ENCODE measurements around the gene URAD.
A peak's percentile ranks its signal among the peaks of the same experiment; 100 is the strongest.

The URAD gene

DNA sequence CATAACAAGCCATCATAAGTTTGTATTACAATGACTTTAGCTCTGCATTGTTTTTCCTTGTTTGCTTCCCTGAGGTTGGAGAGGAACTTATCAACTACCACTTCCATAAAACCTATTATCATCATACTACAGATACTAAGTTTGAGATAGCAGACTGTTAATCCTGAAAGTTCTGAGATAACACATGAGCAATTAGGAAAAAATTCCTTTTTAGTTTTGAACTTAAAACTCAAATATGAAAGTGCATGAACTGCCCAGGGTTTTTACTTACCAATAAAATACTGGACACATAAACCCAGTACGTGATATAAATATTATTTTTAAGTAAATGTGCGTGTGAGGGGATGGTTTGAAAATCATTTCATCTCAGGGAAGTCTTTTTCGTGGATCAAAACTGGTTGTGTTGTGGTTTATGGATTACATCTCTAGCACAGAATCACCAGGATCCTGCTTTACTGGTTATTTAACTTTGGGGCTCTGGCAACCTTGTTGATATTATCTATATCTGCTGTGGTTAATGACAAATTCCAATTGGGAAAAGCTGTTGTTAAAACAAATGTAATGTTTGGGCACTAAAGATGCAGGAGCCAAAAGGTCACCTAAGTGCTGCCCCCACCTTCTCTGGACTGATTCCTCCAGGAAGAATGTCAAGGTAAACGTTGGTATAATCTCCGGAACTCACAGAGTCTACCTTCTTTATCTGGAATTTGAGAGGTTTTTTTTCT, 31.8 kb downstream of the URAD start:
- no peak for DNase-seq (ENCODE audit: low read depth)

DNA sequence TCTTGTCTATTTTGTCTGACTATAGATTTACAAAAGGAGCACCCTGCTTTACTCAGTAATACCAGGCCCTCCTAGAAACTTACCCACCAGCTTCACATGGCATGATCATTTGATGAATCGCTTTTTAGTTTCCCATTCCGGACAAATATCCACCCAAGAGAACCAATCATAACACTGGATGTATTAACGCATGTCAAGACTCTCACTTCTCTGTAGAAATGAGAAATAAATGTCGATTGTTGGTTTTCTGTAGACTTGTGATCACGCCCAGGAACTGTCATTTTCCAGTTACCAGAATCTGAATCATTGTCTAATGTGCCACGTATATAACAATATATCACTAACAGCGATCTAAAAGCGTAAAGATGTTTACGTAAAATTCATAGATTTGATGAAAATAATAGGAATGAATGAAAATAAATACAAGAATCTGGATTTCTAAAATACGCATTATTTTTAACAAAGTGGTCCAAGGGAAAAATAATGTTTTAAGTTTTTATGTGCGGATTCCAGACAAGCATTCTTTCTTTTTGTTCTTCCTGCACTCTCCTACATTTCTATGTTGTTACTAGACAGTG, 33.4 kb downstream of the URAD start:
- DNase-seq (ENCODE audit: low read depth): no peak

DNA sequence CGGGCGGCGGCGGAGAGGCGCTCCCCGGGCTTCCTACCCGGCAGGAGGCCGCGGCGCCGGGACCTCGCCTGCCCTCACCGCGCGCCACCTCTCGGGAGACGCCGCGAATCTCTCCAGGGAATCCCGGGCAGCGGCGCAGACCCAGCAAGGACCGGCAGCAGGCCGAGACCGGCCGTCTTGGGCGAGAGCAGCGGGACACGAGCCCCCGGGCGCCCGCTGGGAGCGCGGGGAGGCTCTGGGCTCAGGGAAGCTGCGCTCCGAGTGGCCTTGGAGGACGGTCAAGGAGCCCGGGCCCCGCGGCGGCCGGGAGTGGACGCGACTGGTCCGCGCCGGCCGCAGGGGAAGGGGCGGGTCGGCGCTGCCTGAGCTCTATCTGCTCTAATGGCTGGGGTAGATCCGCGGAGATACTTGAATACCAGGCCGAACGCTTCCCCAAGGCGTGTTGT, 34.1 kb downstream of the URAD start:
- DNase-seq (ENCODE audit: low read depth): no peak

DNA sequence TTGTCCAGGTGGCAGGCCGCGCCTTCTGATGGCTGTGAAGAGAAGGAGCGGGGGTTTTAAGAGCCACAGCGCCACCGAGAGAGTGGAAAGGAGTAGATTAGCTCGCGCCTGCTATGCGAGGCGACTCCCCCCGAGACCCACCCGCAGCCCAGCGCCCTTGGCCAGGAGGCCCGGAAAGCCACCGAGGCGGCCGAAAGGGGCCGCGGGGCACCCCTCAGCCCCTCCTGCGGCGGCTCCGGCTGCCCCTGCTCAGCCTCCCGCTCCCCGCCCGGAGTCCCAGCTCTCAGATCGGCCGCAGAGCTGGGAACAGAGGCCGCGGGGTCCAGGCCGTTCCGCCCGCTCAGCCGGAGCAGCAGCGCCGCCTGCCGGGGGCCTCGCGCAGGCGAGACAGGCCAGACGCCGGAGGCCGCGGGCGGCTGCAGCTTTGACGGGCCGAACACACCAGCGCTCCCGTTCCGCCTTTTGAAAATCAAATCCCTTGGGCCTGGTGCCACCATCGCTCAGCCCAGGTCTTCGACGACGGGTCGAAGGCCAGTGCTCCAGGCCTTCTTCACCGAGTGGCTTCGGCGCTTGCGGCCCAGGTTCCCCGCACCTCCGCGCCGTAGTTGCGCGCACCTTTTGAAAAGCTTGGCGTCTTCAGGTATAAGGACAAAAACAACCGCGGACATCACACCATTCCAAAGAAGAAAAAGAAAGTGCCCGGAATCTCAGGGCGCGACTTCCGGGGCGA, 34.7 kb downstream of the URAD start:
- DNase-seq (ENCODE audit: low read depth): peak; percentile 26

DNA sequence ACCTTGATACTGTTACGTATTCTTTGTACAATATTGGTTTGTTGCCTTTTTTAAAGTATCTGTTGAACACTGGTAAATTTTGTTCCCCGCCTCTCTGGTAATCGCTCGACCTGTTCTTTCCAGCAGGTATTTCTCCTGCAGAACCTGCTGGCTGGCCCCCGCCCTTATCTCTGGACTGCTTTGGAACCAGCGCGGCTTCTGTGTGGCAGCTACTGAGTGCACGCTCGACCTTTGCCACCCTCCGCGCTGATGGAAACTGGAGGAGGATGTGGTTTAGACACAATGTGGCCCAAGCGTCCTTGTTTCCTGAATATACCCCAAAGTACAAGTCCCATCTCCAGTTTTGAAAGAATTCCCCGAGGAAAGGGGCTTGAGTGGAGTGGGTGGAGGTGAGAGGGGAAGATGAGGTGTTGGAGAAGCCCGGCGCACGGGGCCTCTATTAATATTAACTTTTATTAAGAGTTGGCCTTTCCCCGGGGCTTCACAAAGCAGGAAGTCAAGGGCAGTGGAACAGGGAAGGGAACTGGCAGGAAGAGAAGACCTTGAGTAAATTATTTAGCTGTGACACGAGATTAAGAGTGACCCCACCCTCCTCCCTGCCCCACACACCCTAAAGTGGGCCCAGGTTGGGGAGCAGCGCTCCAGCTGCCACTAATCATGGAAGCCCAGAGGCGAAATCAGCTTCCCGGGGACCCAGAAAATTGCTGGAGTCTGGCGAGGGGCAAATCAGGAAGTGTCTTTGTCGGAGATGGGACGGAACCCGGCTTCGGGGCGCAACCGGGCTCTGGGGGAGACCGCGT, 35.4 kb downstream of the URAD start:
- no peak for DNase-seq (ENCODE audit: low read depth)

DNA sequence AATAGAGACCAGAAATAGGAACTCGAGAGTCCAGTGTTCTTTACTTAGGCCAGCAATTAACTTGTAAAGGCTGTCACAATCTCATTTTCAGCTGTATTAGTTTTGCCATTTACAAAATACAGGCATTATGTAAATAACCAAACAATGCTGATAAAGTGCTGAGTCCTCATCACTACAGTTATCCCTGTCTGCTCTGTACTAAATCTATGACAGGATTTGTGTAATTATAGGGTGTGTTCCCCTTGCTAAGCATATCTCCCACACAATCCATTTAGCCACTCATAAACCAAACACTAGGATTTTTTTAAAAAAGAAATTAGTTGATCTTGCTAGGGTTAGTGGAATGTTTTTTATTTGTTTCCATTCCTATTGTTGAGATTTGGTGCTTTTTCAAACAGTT, 45.5 kb downstream of the URAD start:
- no peak for DNase-seq (ENCODE audit: low read depth)

DNA sequence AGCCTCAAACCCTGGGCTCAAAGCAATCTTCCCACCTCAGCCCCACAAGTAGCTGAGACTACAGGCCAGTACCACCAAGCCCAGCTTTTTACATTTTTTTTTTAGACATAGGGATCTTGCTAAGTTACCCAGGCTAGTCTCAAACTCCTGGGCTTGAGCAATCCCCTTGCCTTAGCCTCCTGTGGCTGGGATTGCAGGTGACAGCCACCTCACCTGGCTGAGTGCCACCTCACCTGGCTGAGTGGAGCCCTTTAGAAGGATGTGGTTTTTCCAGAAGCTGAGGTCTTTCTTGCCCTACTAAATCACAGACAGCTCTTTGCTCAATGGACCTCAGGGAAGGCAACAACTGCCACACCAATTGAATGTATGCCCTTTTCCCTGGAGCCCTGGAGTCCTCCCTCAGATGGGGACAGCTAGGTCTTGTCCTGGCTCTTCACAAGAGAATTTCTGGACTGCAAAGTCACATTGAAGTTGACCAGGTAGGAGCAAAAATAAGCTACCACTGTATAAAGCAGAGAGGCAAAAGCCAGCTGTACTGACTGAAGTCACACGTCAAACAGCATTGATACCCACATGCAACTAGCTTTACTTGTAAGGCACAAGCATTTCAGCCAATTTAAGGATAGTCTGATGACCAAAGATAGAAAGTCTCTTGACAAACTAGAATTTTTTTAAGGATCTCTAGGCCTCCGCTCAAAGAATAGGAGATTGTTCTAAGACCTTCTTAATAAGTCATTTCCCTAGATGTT, 54.7 kb downstream of the URAD start:
- DNase-seq (ENCODE audit: low read depth): no peak

DNA sequence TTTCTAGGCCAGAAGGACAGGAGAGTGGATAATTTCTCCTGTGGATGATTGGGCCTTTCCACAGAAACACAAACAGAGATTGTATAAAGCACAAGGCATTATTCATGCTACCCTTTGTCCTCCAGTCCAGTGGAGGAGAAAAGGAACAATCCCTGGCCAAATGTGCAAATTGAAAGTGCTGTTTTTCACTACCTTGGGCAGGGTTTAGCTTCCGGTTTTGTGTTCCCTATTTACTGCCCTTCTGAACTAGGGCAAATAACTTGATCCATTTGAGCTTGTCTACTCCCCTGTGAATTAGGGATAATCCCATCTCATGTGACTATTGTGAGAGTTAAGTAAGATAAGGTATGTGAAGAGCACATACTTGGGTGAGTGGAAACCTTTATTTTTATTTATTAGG, 55.4 kb downstream of the URAD start:
- no peak for DNase-seq (ENCODE audit: low read depth)

DNA sequence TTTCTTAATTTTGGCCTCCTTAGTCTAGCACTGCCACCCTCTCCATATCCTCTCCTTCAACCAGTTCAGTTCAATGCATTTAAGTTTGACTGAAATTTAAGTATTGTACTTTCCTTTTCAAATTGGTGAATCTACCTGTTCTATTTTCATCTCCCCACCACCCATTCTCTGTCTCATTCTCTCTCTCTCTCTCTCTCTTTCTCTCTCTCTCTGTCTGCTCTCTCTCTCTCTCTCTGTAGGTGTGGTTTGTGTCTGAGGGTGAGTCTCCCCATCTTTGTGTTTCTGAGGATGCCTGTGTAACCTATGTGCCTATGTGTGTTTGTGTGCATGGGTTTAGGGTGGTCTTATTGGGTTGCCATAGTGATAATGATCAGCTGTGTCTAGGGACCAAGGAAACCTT, 58.6 kb downstream of the URAD start:
- no peak for DNase-seq (ENCODE audit: low read depth)

DNA sequence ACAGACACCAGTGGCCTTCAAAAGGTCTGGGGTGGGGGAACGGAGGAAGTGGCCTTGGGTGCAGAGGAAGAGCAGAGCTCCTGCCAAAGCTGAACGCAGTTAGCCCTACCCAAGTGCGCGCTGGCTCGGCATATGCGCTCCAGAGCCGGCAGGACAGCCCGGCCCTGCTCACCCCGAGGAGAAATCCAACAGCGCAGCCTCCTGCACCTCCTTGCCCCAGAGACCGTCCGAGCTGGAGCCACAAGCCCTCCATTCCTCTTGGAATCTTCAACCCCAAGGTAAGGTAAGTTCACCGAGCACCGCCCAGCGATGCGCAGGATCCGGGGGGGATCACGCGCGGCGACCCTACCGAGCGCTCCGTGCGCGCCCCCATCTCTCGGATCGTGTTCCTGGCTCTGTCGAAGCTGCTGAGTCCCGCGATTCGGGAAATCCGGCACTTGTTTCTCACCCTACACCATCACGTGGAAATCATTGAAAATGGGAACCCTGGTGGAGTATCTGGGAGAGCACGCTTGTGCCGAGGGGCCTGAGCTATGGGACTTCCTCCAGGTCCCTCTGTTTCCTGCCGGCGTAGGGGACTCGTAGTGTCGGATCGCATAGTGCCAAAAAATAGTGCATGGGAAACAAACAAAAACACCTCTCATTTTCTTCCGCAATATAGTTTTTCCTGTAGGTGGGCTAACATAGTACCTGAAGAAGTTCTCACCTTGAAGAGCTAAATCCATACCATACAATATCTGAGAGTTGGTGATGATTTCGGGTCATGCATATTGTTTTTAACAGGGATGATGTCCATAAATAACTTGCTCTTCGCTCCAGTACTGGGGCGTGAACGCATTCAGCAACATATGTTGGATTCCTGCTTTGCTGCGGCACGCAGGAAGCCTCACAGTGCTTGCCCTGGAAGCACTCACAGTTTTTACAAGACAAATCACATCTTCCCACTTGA, 59.4 kb downstream of the URAD start:
- DNase-seq (ENCODE audit: low read depth): no peak

DNA sequence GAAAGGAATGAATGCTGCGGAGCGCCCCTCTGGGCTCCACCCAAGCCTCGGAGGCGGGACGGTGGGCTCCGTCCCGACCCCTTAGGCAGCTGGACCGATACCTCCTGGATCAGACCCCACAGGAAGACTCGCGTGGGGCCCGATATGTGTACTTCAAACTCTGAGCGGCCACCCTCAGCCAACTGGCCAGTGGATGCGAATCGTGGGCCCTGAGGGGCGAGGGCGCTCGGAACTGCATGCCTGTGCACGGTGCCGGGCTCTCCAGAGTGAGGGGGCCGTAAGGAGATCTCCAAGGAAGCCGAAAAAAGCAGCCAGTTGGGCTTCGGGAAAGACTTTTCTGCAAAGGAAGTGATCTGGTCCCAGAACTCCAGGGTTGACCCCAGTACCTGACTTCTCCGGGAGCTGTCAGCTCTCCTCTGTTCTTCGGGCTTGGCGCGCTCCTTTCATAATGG, 60.1 kb downstream of the URAD start:
- no peak for DNase-seq (ENCODE audit: low read depth)

All from stimulated activated CD8-positive, alpha-beta memory T cell treated with anti-CD3 and anti-CD28 coated beads, Interleukin-12 subunit alpha, Interleukin-12 subunit beta, amount 100 ng/mL, for 1 hour (primary cell).